Measurements from ENCODE around the gene DAZAP1.

DAZAP1 gene

DNA sequence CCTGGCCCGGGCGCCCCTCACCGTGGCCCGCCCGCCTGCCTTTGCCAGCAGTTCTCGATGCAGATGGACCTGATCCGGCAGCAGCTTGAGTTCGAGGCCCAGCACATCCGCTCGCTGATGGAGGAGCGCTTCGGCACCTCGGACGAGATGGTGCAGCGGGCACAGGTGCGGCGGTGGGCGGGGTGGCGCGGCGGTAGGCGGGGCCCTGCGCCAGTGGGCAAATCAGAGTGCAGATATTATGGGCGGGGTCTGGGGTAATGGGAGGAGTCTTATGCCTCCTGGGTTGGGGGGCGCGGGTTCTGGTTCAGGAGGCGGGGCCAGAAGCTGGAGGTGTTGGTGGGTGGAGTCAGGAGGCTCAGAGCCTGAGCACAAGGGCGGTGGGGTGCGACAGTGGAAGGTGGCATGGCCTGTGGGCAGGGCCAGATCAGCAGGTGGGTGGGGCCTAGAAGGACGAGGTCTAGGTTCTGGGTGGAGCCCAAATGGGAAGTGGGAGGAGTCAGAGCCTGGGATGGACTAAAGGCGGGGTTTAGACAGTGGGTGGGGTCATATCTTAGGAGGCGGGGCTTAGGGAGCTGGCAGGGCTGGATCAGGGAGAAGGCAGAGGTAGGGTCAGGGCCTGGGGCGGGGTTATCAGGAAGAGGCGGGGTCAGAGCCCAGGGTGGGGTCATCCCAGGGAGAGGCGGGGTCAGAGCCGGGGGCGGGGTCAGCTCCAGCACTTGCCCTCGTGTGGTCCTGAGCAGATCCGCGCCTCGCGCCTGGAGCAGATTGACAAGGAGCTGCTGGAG, 48.1 kb downstream of the DAZAP1 start:
- no peak overlapping the region for H2BK120ac ChIP-seq (ENCODE audit: low read depth, low read length)
- H3K79me1 ChIP-seq (ENCODE audit: low read depth, low read length), result peaks cover 17% of the 10 kb centered on the region
- no CpG with 5 or more reads among the region's 42 CpGs for WGBS, 2 donors (ENCODE audit: extremely low coverage in 2 of 2, insufficient read length in 2 of 2, insufficient replicate concordance in 1 of 2)
- H3K36me3 ChIP-seq (replicated peaks in 1 of 2; ENCODE audit: control insufficient read depth in 2 of 2, insufficient read depth in 2 of 2, low read length in 2 of 2), result peaks cover 30 to 81% of the 10 kb centered on the region in 2 donors
- H3K14ac ChIP-seq (ENCODE audit: low read length), result peak overlapping the region; percentile 82
- peak overlapping the region; percentile 80 for H3K18ac ChIP-seq (ENCODE audit: low read length)
- H3K9ac ChIP-seq (ENCODE audit: low read depth, low read length, poor library complexity), result no peak overlapping the region
- peak overlapping the region; percentile 53 for H3K4ac ChIP-seq (ENCODE audit: low read length)
- no peak overlapping the region for H3K4me2 ChIP-seq (ENCODE audit: insufficient read depth, low read length, poor library complexity, severe bottlenecking)
- H3K27ac ChIP-seq (replicated peaks; ENCODE audit: low read length), result no peak overlapping the region
- DNase-seq (ENCODE audit: low spot score), result no peak
- H3K9me3 ChIP-seq (replicated peaks in 1 of 2; ENCODE audit: control insufficient read depth in 2 of 2, insufficient read depth in 1 of 2, low read depth in 1 of 2, low read length in 2 of 2), result no peaks in the 10 kb centered on the region
- H2BK12ac ChIP-seq (ENCODE audit: low read length), result peak overlapping the region; percentile 73
- peak overlapping the region; percentile 13 for H2BK5ac ChIP-seq (ENCODE audit: low read length)
- H3K4me3 ChIP-seq (ENCODE audit: low read length in 2 of 2), result peak overlapping the region in 1 of 2 donors; percentile 36
- H3K4me1 ChIP-seq (ENCODE audit: control insufficient read depth in 2 of 2, insufficient read depth in 1 of 2, low read depth in 1 of 2, low read length in 2 of 2), result peaks cover 28 to 31% of the 10 kb centered on the region in 2 donors
- H2AFZ ChIP-seq (ENCODE audit: low read length), result no peak overlapping the region
- peak overlapping the region; percentile 91 for H3K23ac ChIP-seq (ENCODE audit: low read depth, low read length, poor library complexity)
- peak overlapping the region; percentile 26 for H2BK15ac ChIP-seq (ENCODE audit: low read length)
- no peak overlapping the region for H4K91ac ChIP-seq (ENCODE audit: low read depth, low read length, poor library complexity)
- H3K27me3 ChIP-seq (ENCODE audit: control insufficient read depth in 3 of 3, insufficient read depth in 3 of 3, low read depth in 1 of 3, low read length in 3 of 3), result no peaks in the 10 kb centered on the region
- H2AK5ac ChIP-seq (ENCODE audit: low read depth, low read length), result peak overlapping the region; percentile 56
- H4K8ac ChIP-seq (ENCODE audit: low read depth, low read length), result no peak overlapping the region

DNA sequence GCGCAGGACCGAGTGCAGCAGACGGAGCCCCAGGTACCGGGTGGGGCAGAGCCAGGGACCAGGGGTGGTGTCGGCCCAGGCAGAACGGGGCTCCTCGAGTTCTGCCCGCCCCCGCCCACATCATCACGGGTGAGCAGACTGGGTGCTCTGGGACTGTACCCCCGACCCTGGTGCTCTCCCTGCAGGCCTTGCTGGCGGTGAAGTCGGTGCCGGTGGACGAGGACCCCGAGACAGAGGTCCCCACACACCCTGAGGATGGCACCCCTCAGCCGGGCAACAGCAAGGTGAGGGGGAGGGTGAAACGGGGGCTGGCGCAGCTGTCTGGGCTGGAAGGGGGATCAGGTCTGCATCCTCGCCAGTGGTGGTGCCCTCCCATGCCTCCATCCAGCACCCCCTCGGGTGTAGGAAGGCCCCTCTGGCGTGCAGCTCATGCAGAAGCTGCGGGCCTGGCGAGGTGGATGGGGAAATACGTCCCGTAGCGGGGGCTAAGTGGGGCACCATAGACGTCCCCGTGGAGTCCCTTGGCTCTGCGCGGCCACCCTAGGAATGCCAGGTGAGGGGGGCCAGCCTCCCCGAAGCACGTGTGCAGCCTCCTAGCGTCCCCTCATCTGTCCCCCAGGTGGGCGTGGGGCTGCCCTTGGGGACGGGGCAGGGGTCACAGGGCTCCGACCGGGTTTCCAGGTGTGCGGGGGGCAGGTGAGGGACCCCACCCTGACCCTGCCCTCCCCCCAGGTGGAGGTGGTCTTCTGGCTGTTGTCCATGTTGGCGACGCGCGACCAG, 48.9 kb downstream of the DAZAP1 start:
- peaks cover 20 to 23% of the 10 kb centered on the region in 2 donors for H3K4me1 ChIP-seq (ENCODE audit: control insufficient read depth in 2 of 2, insufficient read depth in 1 of 2, low read depth in 1 of 2, low read length in 2 of 2)
- H3K9me3 ChIP-seq (replicated peaks in 1 of 2; ENCODE audit: control insufficient read depth in 2 of 2, insufficient read depth in 1 of 2, low read depth in 1 of 2, low read length in 2 of 2), result no peaks in the 10 kb centered on the region
- no peak overlapping the region for H2BK120ac ChIP-seq (ENCODE audit: low read depth, low read length)
- H2AFZ ChIP-seq (ENCODE audit: low read length), result no peak overlapping the region
- H3K4me3 ChIP-seq (ENCODE audit: low read length in 2 of 2), result peak overlapping the region in 1 of 2 donors; percentile 25
- no peak overlapping the region for H2BK5ac ChIP-seq (ENCODE audit: low read length)
- peaks cover 17% of the 10 kb centered on the region for H3K79me1 ChIP-seq (ENCODE audit: low read depth, low read length)
- H4K91ac ChIP-seq (ENCODE audit: low read depth, low read length, poor library complexity), result no peak overlapping the region
- peak overlapping the region; percentile 85 for H3K23ac ChIP-seq (ENCODE audit: low read depth, low read length, poor library complexity)
- peak overlapping the region; percentile 21 for H3K9ac ChIP-seq (ENCODE audit: low read depth, low read length, poor library complexity)
- H3K4me2 ChIP-seq (ENCODE audit: insufficient read depth, low read length, poor library complexity, severe bottlenecking), result no peak overlapping the region
- H3K27ac ChIP-seq (replicated peaks; ENCODE audit: low read length), result no peak overlapping the region
- no peak for DNase-seq (ENCODE audit: low spot score)
- no peak overlapping the region for H2BK15ac ChIP-seq (ENCODE audit: low read length)
- WGBS, 2 donors (ENCODE audit: extremely low coverage in 2 of 2, insufficient read length in 2 of 2, insufficient replicate concordance in 1 of 2), result no CpG with 5 or more reads among the region's 43 CpGs
- no peak overlapping the region for H3K14ac ChIP-seq (ENCODE audit: low read length)
- H2BK12ac ChIP-seq (ENCODE audit: low read length), result no peak overlapping the region
- peak overlapping the region; percentile 17 for H4K8ac ChIP-seq (ENCODE audit: low read depth, low read length)
- H3K4ac ChIP-seq (ENCODE audit: low read length), result no peak overlapping the region
- H3K27me3 ChIP-seq (ENCODE audit: control insufficient read depth in 3 of 3, insufficient read depth in 3 of 3, low read depth in 1 of 3, low read length in 3 of 3), result no peaks in the 10 kb centered on the region
- peaks cover 31 to 89% of the 10 kb centered on the region in 2 donors for H3K36me3 ChIP-seq (replicated peaks in 1 of 2; ENCODE audit: control insufficient read depth in 2 of 2, insufficient read depth in 2 of 2, low read length in 2 of 2)
- peak overlapping the region; percentile 16 for H2AK5ac ChIP-seq (ENCODE audit: low read depth, low read length)
- peak overlapping the region; percentile 38 for H3K18ac ChIP-seq (ENCODE audit: low read length)

- H2BK12ac ChIP-seq (ENCODE audit: low read length), result peak overlapping the region; percentile 30
- no peak overlapping the region for H4K8ac ChIP-seq (ENCODE audit: low read depth, low read length)
- H3K23ac ChIP-seq (ENCODE audit: low read depth, low read length, poor library complexity), result peak overlapping the region; percentile 80
- peaks cover 15 to 16% of the 10 kb centered on the region in 2 donors for H3K4me1 ChIP-seq (ENCODE audit: control insufficient read depth in 2 of 2, insufficient read depth in 1 of 2, low read depth in 1 of 2, low read length in 2 of 2)
- H2AK5ac ChIP-seq (ENCODE audit: low read depth, low read length), result no peak overlapping the region
- no peaks in the 10 kb centered on the region for H3K9me3 ChIP-seq (replicated peaks in 1 of 2; ENCODE audit: control insufficient read depth in 2 of 2, insufficient read depth in 1 of 2, low read depth in 1 of 2, low read length in 2 of 2)
- H4K91ac ChIP-seq (ENCODE audit: low read depth, low read length, poor library complexity), result no peak overlapping the region
- DNase-seq (ENCODE audit: low spot score), result no peak
- H2BK5ac ChIP-seq (ENCODE audit: low read length), result no peak overlapping the region
- H3K79me1 ChIP-seq (ENCODE audit: low read depth, low read length), result peaks cover 17% of the 10 kb centered on the region
- H3K27ac ChIP-seq (replicated peaks; ENCODE audit: low read length), result no peak overlapping the region
- H2BK120ac ChIP-seq (ENCODE audit: low read depth, low read length), result no peak overlapping the region
- H3K27me3 ChIP-seq (ENCODE audit: control insufficient read depth in 3 of 3, insufficient read depth in 3 of 3, low read depth in 1 of 3, low read length in 3 of 3), result no peaks in the 10 kb centered on the region
- H3K9ac ChIP-seq (ENCODE audit: low read depth, low read length, poor library complexity), result peak overlapping the region; percentile 63
- no peak overlapping the region for H3K4me2 ChIP-seq (ENCODE audit: insufficient read depth, low read length, poor library complexity, severe bottlenecking)
- no peak overlapping the region for H3K4ac ChIP-seq (ENCODE audit: low read length)
- WGBS, 2 donors (ENCODE audit: extremely low coverage in 2 of 2, insufficient read length in 2 of 2, insufficient replicate concordance in 1 of 2), result no CpG with 5 or more reads among the region's 48 CpGs
- H2BK15ac ChIP-seq (ENCODE audit: low read length), result no peak overlapping the region
- no peak overlapping the region for H3K4me3 ChIP-seq (ENCODE audit: low read length in 2 of 2)
- peak overlapping the region; percentile 28 for H3K18ac ChIP-seq (ENCODE audit: low read length)
- peaks cover 34 to 95% of the 10 kb centered on the region in 2 donors for H3K36me3 ChIP-seq (replicated peaks in 1 of 2; ENCODE audit: control insufficient read depth in 2 of 2, insufficient read depth in 2 of 2, low read length in 2 of 2)
- H3K14ac ChIP-seq (ENCODE audit: low read length), result no peak overlapping the region
- no peak overlapping the region for H2AFZ ChIP-seq (ENCODE audit: low read length)
Measured at GRCh38 chr19:1457031-1457739, 49.8 kb downstream of the DAZAP1 start.
